GM10266 (cell line): Measurements from ENCODE around the gene SLC25A13.

Experiments
- DNase-seq: peaks from one replicate; pipeline ENCODE4 v3.0.0; 2012; ENCODE audit errors: extremely low spot score
- CTCF ChIP-seq: IDR thresholded peaks from 2 replicates; pipeline ENCODE4 v1.5.1; 2012; ENCODE audit warnings: mild to moderate bottlenecking, low read depth; ENCODE audit not compliant: control insufficient read depth, insufficient read depth; ENCODE audit errors: missing control alignments

Gene SLC25A13

GRCh38 chr7:96266015-96266414 is 55.9 kb downstream of the SLC25A13 start:
- TF ChIP-seq CTCF: no peak
- DNase-seq: no peak

GRCh38 chr7:96253964-96254363 is 67.9 kb downstream of the SLC25A13 start:
- TF ChIP-seq CTCF: no peak
- no peak for DNase-seq

- no peak for DNase-seq
- no peak for TF ChIP-seq CTCF
Observed at GRCh38 chr7:96253441-96253840, 68.5 kb downstream of the SLC25A13 start.

- no peak for DNase-seq
- TF ChIP-seq CTCF: no peak
Observed at GRCh38 chr7:96250776-96251361, 71.0 kb downstream of the SLC25A13 start.

GRCh38 chr7:96248405-96248804 is 73.5 kb downstream of the SLC25A13 start:
- DNase-seq: no peak
- no peak for TF ChIP-seq CTCF

- TF ChIP-seq CTCF: no peak
Observed at GRCh38 chr7:96246919-96247318, 75.0 kb downstream of the SLC25A13 start.

GRCh38 chr7:96244992-96245292 is 77.0 kb downstream of the SLC25A13 start:
- TF ChIP-seq CTCF: no peak
- no peak for DNase-seq

More at GRCh38 chr7:96246919-96247318, 75.0 kb downstream of the SLC25A13 start:
- DNase-seq: no peak
